GM23338 (cell line): ENCODE data around the gene UHRF2. TPM values are rescaled to one million over a fixed set of nuclear protein-coding genes. Genes with fewer than 3 reads are reported as not detected.

Experiments used
- ATAC-seq: fragments of 200-7000 bp; cut with Tn5 transposase; 3 replicates; pipeline ENCODE4 v1.9.1; 2020
- DNase-seq: peaks from one replicate; pipeline ENCODE4 v3.0.0-alpha.2; 2015; ENCODE audit warnings: low spot score
- H2AFZ ChIP-seq: fragments of 200-600 bp; sonication (generic); 2 replicates; pipeline ENCODE4 v1.8.0; 2016; ENCODE audit warnings: antibody characterized with exemption, mild to moderate bottlenecking, moderate library complexity
- H3F3A ChIP-seq: fragments of 200-600 bp; sonication (generic); replicated peaks from 2 replicates; pipeline ENCODE4 v1.8.0; 2017; ENCODE audit warnings: antibody characterized with exemption, mixed run types, low read depth
- H3K27ac ChIP-seq: fragments of 200-600 bp; sonication (generic); 2 replicates; pipeline ENCODE4 v1.6.1; 2016; ENCODE audit warnings: low read depth
- H3K27me3 ChIP-seq: fragments of 200-600 bp; sonication (generic); 2 replicates; pipeline ENCODE4 v1.8.0; 2016; ENCODE audit warnings: mild to moderate bottlenecking, mixed run types, moderate library complexity; ENCODE audit not compliant: insufficient read depth
- H3K36me3 ChIP-seq: fragments of 200-600 bp; sonication (generic); 2 replicates; pipeline ENCODE4 v1.8.0; 2016; ENCODE audit warnings: mild to moderate bottlenecking; ENCODE audit not compliant: insufficient read depth
- H3K4me1 ChIP-seq: fragments of 200-600 bp; sonication (generic); 2 replicates; pipeline ENCODE4 v1.8.0; 2016; ENCODE audit warnings: mild to moderate bottlenecking, moderate library complexity; ENCODE audit not compliant: insufficient read depth
- H3K4me2 ChIP-seq: fragments of 200-600 bp; sonication (generic); 2 replicates; pipeline ENCODE4 v1.7.1; 2017; ENCODE audit warnings: mixed run types
- H3K4me3 ChIP-seq: fragments of 200-600 bp; sonication (generic); 2 replicates; pipeline ENCODE4 v1.6.1; 2016; ENCODE audit warnings: mixed run types
- H3K79me2 ChIP-seq: fragments of 200-600 bp; sonication (generic); replicated peaks from 2 replicates; pipeline ENCODE4 v1.8.0; 2017; ENCODE audit warnings: mild to moderate bottlenecking; ENCODE audit not compliant: insufficient read depth
- H3K9me2 ChIP-seq: fragments of 200-600 bp; sonication (generic); 2 replicates; pipeline ENCODE4 v1.8.0; 2017; ENCODE audit not compliant: insufficient read depth
- H4K20me1 ChIP-seq: fragments of 200-600 bp; sonication (generic); replicated peaks from 2 replicates; pipeline ENCODE4 v1.8.0; 2017; ENCODE audit warnings: mild to moderate bottlenecking; ENCODE audit not compliant: insufficient read depth
- H3K27ac Mint-ChIP-seq: 2 replicates; pipeline ENCODE4 v1.8.0; 2020; ENCODE audit warnings: inconsistent platforms, mild to moderate bottlenecking, moderate library complexity, mixed read lengths
- H3K27me3 Mint-ChIP-seq: 3 replicates; pipeline ENCODE4 v1.8.0; 2022; ENCODE audit warnings: low read depth, mild to moderate bottlenecking, moderate library complexity, mixed read lengths, inconsistent platforms; ENCODE audit not compliant: insufficient read depth, poor library complexity
- H3K36me3 Mint-ChIP-seq: 3 replicates; pipeline ENCODE4 v1.8.0; 2021; ENCODE audit warnings: low read depth, mild to moderate bottlenecking, inconsistent platforms, moderate library complexity, mixed read lengths
- H3K4me1 Mint-ChIP-seq: 3 replicates; pipeline ENCODE4 v1.8.0; 2020; ENCODE audit warnings: mild to moderate bottlenecking, inconsistent platforms, mixed read lengths
- H3K4me3 Mint-ChIP-seq: 3 replicates; pipeline ENCODE4 v1.8.0; 2021; ENCODE audit warnings: moderate library complexity, mild to moderate bottlenecking, inconsistent platforms, mixed read lengths
- H3K9me3 Mint-ChIP-seq: 3 replicates; pipeline ENCODE4 v1.8.0; 2020; ENCODE audit warnings: moderate library complexity, mild to moderate bottlenecking, inconsistent platforms, mixed read lengths
- CREB1 ChIP-seq: fragments of 250-450 bp; sonication (Bioruptor Pico); IDR thresholded peaks from 2 replicates; pipeline ENCODE4 v1.5.0; 2020; ENCODE audit warnings: low read depth, mild to moderate bottlenecking, moderate library complexity
- CTCF ChIP-seq, 2 experiments: fragments of 200-600 bp in 1 of 2; sonication (generic) in 1 of 2; conservative IDR thresholded peaks; 2 replicates each; pipeline versions ENCODE4 v1.5.1 to v1.6.1; 2016 to 2017; ENCODE audit warnings: antibody characterized with exemption in 2 of 2, low read depth in 2 of 2, mild to moderate bottlenecking in 2 of 2, moderate library complexity in 1 of 2
- ETS1 ChIP-seq: IDR thresholded peaks from 2 replicates; pipeline ENCODE4 v1.6.1; 2016; ENCODE audit warnings: antibody characterized with exemption
- REST ChIP-seq: IDR thresholded peaks from one replicate; pipeline ENCODE4 v1.6.1; 2018; ENCODE audit warnings: antibody characterized with exemption; ENCODE audit not compliant: unreplicated experiment
- STAT1 ChIP-seq: IDR thresholded peaks from one replicate; pipeline ENCODE4 v1.6.1; 2016; ENCODE audit warnings: antibody characterized with exemption; ENCODE audit not compliant: unreplicated experiment
- ZNF462 ChIP-seq: fragments of 250-450 bp; sonication (Bioruptor Pico); IDR thresholded peaks from 2 replicates; pipeline ENCODE4 v1.5.0; 2020; ENCODE audit warnings: mild to moderate bottlenecking, moderate library complexity
- polyA plus RNA-seq: library from polyadenylated mRNA; unstranded; fragments of >200 nt; fragmentation: Nextera tagmentation; extraction: Ambion mirVana; gene quantifications from 2 replicates; pipeline ENCODE4 v1.2.1, GENCODE V29; 2016
- total RNA-seq: library from RNA; depleted of rRNA; stranded (reverse); fragments of >200 nt; shearing (Covaris generic); gene quantifications from 2 replicates; pipeline ENCODE4 v1.2.3, GENCODE V29; 2014

The UHRF2 gene
- total and polyA plus RNA-seq, 2 experiments from 2014 or later: 15.1 to 51.6 TPM

- no peaks in the 10 kb centered on the region for H3K27me3 ChIP-seq
- no peaks in the 10 kb centered on the region for H3F3A ChIP-seq
- H3K4me3 Mint-ChIP-seq: no peak overlapping the region
- H3K4me2 ChIP-seq: no peak overlapping the region
- H3K27ac Mint-ChIP-seq: no peak overlapping the region
- H3K4me1 ChIP-seq: peaks cover 11% of the 10 kb centered on the region; the same call in 1 of the 2 replicates
- peaks cover 2% of the 10 kb centered on the region for H3K27me3 Mint-ChIP-seq
- no peak overlapping the region for H3K4me3 ChIP-seq
- no peak overlapping the region for H3K27ac ChIP-seq
- TF ChIP-seq STAT1: no peak
- TF ChIP-seq CTCF (conservative IDR thresholded peaks at IDR 0.05; ENCODE audit: low read depth in 2 of 2): no peak
- TF ChIP-seq CREB1 (CRISPR knock-in tag): no peak
- no peak for TF ChIP-seq REST
- TF ChIP-seq ETS1: no peak
- TF ChIP-seq ZNF462 (CRISPR knock-in tag): no peak
- H3K9me2 ChIP-seq: no peaks in the 10 kb centered on the region
- H3K79me2 ChIP-seq: no peaks in the 10 kb centered on the region
- no peak overlapping the region for H2AFZ ChIP-seq
- peaks cover 58% of the 10 kb centered on the region for H3K36me3 Mint-ChIP-seq
- H3K9me3 Mint-ChIP-seq: no peaks in the 10 kb centered on the region
- DNase-seq (no peak), ATAC-seq (no peak)
- H3K36me3 ChIP-seq: peaks cover 29% of the 10 kb centered on the region; the same call in 1 of the 2 replicates
- peaks cover 6% of the 10 kb centered on the region; the same call in 2 of the 3 replicates for H3K4me1 Mint-ChIP-seq
- H4K20me1 ChIP-seq: no peaks in the 10 kb centered on the region; the same call in 1 of the 2 replicates
Observed at GRCh38 chr9:6501526-6502210, 88.7 kb downstream of the UHRF2 start.
